Activated CD4-positive, alpha-beta T cell treated with anti-CD3 and anti-CD28 coated beads, Interleukin-2, amount 50 U/mL, for 16 hours (primary cell): ENCODE data around the gene GRIN1.

Experiments
- DNase-seq: peaks from one replicate; pipeline ENCODE4 v3.0.0-alpha.2; 2020

Gene GRIN1

DNA sequence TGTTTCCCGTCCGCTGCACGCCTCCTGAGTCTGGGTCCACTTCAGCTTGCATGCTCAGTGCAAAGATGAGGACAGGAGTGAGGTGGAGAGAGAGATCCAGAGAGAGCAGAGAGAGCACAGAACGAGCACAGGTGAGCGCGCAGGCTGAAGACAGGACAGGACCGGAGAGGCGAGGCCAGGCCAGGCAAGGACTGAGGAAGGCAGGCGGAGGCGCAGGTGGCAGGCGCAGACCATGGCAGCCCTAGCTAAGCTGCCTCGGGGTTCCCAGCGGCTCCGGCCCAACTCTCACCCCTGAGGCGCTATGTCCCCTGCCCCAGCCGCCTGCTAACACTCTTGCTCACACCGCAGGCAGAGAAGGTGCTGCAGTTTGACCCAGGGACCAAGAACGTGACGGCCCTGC lies 9.7 kb downstream of the GRIN1 start:
- no peak for DNase-seq

DNA sequence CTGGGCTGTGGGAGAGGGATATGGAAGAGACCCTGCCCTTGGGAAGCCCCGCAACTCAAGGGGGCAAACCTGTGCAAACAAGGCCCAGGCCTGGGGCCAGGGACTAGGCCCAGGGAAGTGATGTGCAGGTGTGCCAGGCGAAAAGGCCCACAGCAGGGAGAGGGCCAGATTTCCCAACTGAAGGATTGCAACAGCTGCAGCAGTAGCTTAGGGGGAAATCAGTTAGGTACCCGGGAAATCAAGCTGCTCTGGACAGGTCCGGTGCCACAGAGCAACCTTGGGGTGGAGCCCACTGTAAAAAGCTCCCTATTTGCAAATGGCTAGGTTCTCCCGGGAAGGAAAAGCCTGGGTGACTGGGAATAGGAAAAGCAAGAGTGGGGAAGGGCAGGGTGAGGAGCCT lies 10.4 kb downstream of the GRIN1 start:
- no peak for DNase-seq

DNA sequence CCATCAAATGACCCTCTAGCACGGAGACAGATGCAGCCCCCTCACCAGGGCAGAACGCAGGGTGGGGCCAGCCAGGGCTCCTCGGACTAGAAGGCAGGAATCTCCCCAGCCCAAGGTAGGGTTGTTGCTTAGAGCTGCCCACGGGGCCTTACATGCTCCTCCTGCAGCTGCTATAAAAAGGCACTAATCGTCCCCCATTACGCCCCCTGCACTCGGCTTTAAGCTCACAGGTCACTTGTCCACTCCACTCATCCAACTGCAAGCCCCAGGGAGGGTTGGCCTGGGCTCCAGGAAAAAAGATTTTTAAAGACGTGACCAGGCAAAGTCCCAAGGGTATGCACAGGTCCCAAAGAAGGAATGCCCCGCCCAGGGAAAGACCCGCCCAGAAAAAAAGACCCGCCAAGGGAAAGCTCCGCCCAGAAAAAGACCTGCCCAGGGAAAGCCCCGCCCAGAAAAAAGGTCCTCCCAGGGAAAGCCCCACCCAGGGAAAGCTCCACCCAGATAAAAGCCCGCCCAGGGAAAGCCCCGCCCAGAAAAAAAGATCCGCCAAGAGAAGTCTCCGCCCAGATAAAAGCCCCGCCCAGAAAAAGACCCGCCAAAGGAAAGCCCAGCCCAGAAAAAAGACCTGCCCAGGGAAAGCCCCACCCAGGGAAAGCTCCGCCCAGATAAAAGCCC lies 11.1 kb downstream of the GRIN1 start:
- peak; percentile 72 for DNase-seq

DNA sequence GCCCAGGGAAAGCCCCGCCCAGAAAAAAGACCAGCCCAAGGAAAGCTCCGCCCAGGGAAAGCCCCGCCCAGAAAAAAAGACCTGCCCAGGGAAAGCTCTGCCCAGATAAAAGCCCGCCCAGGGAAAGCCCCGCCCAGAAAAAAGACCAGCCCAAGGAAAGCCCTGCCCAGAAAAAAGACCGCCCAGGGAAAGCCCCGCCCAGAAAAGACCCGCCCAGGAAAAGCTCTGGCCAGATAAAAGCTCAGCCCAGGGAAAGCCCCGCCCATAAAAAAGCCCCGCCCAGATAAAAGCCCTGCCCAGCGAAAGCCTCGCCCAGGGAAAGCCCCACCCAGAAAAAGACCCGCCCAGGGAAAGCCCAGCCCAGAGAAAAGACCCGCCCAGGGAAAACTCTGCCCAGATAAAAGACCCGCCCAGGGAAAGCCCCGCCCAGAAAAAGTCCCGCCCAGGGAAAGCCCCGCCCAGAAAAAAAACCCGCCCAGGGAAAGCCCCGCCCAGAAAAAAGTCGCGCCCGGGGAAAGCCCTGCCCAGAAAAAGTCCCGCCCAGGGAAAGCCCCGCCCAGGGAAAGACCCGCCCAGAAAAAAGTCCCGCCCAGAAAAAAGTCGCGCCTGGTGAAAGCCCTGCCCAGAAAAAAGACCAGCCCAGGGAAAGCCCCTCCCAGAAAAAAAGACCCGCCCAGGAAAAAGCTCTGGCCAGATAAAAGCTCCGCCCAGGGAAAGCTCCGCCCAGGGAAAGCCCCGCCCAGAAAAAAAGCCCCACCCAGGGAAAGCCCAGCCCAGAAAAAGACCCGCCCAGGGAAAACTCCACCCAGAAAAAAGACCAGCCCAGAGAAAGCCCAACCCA lies 11.9 kb downstream of the GRIN1 start:
- DNase-seq: peak; percentile 82

DNA sequence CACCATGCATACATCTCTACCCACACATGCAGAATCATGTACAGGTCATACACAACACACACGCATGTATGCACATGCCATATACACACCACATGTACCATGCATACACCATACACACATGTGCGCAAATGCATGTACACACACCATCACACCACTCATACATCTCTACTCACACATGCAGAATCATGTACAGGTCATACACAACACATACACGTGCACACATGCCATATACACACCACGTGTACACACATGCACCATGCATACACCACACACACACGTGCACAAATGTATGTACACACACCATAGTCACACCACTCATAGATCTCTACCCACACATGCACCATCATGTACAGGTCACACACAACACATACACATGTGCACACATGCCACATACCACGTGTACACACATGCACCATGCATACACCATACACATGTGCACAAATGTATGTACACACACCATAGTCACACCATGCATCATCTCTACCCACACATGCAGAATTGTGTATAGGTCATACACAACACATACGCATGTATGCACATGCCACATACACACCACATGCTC lies 14.0 kb downstream of the GRIN1 start:
- no peak for DNase-seq

DNA sequence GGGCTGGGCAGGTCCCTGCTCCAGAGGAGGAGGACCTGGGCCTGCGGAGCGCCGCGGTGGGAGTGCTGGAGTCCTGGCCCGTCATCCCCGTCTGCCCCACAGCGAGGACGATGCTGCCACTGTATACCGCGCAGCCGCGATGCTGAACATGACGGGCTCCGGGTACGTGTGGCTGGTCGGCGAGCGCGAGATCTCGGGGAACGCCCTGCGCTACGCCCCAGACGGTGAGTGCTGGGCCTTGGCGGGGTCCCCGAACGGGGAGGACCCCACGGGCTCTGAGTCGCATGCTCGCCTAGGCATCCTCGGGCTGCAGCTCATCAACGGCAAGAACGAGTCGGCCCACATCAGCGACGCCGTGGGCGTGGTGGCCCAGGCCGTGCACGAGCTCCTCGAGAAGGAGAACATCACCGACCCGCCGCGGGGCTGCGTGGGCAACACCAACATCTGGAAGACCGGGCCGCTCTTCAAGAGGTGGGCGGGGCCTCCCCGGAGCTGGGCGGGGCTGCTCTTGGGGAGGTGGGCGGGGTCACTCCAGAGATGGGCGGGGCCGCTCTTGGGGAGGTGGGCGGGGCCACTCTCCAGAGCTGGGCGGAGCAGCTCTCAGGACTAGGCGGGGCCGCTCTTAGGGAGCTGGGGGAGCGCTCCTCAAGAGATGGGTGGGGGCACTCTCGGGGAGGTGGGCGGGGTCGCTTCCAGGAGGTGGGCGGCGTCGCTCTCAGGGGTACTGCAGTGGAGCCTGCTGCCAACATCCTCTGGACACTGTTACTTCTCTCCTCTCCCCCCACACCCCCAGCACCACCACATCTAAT lies 17.8 kb downstream of the GRIN1 start:
- peak; percentile 54 for DNase-seq

DNA sequence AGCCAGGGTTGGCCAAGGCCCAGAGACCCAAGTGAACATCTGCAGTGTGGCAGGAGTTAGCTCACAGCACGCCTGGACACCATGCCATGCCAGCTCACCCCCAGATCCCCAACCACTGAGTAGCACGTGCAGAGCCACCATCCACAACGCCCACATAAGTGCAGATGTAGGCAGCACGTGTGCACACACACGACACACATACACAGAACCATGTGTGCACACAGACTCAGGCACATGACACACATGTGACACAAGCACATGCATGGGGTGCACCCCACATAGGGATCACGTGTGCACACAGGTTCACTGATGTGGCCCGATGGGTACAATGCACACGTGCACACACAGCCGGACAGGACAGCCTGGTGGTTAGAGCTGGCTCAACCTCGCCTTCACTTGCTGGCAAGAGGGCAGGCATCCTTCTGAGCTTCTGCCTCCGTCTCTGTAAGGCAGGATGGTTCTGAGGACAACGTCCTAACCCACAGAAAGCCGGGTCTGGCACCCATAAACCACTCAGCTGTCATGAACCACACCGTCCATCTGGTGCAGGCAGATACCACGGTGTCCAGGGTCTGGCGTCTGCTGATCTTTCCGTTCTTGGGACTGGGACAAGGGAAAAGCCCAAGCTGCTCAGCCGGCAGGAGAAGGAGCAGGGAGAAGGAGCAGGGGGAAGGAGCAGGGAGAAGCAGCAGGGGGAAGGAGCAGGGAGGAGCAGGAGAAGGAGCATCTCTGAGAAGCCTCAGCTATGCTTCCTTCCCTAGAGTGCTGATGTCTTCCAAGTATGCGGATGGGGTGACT lies 18.9 kb downstream of the GRIN1 start:
- DNase-seq: no peak

DNA sequence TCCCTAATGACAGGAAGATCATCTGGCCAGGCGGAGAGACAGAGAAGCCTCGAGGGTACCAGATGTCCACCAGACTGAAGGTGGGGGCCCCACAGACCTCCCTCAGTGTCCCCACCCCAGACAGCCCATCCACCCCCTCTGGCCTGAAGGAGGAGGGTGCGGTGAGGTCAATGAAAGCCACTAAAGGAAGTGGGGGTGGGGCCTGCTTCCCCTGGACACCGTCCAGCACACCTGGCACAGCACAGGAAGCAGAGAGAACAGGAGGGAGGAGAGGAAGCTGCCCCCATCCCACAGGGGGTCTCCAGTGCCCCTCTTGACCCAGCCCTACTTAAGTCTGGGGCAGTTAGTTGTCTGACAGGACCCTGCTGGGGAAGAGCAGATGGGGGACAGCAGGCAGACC lies 19.7 kb downstream of the GRIN1 start:
- DNase-seq: no peak

DNA sequence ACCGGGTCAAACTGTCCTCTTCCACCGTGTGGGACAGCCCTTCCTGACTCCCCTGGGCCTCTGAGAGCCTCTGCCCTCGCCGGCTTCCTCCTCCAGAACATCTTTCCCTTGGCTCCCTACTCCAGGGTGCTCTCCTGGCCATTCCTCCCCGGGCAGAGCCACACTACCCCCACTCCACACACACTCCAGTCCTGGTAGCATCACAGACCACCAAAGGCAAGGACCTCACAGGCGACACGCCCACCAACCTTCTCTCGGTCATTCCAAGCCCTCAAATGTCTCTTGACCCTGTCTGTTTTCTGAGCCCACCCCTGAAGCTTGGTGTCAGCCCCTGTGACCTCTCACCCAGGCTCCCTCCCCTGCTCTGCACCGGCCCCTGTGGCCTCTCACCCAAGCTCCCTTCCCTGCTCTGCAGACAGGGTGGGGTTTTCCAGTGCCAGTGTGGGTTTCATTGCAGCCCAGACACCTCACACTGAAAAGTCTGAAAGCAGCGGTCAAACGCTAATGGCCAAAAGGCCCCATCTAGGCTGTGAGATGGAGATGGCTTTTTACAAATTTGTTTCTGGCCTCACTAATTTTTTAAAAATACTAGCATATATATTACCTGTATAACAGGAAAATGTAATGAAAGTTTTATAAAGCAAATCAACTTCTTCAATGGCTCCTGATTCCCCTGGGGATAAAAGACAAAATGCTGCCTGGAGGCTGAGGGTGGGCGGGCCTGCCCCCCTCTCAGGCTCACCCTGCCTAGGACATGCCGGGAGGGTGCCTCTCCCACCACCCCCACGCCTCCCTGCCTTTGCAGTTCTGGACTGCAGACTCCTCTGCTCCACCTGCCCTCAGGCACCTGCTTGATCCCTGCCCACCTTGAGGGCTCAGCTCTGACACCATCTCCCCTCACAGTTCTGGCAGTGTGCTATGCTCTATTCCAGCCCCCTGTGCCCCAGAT lies 20.4 kb downstream of the GRIN1 start:
- no peak for DNase-seq

DNA sequence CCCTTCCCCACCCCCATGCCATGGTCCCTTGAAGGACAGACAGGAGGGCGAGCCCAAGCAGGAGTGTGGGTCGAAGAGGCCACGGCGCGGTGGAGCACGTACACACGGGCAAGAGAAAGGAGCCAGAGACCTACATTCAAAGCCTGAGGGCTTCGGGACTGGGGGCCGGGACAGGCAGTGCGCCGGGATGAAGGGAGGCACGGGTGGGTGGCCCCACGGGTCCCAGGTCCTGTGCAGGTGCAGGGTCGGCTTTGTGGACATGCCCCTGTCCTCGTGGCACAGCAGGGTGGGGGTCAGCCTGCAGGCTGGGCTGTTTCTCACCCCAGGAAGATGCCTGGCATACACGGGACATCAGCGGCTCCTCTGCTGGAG lies 21.1 kb downstream of the GRIN1 start:
- no peak for DNase-seq

DNA sequence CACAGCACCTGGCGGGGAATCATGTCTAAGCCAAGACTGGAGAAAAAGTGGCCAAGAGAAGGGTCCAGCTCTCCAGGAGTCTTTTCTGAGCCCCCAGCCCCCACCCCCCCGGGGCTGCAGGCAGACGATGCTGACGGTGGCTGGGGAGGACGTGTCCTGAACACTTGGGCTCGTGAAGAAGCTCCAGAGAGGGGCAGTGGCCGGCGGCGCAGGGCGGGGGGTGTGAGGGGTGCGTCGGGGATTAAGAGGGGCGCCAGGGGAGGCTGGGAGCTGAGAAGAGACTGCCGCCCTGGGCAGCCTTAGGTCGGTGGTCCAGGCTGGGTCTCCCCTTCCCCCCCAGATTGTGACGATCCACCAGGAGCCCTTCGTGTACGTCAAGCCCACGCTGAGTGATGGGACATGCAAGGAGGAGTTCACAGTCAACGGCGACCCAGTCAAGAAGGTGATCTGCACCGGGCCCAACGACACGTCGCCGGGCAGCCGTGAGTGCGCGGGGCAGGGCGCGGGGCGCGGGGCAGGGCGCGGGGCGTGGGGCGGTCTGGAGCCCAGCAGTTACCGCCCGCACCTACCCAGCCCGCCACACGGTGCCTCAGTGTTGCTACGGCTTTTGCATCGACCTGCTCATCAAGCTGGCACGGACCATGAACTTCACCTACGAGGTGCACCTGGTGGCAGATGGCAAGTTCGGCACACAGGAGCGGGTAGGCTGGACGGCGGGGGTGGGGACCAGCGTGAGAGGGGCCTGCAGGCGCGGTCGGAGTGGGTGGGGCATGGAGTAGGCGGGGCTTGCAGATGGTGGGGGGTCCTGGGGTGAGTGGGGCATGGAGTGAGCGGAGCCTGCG lies 22.0 kb downstream of the GRIN1 start:
- no peak for DNase-seq

DNA sequence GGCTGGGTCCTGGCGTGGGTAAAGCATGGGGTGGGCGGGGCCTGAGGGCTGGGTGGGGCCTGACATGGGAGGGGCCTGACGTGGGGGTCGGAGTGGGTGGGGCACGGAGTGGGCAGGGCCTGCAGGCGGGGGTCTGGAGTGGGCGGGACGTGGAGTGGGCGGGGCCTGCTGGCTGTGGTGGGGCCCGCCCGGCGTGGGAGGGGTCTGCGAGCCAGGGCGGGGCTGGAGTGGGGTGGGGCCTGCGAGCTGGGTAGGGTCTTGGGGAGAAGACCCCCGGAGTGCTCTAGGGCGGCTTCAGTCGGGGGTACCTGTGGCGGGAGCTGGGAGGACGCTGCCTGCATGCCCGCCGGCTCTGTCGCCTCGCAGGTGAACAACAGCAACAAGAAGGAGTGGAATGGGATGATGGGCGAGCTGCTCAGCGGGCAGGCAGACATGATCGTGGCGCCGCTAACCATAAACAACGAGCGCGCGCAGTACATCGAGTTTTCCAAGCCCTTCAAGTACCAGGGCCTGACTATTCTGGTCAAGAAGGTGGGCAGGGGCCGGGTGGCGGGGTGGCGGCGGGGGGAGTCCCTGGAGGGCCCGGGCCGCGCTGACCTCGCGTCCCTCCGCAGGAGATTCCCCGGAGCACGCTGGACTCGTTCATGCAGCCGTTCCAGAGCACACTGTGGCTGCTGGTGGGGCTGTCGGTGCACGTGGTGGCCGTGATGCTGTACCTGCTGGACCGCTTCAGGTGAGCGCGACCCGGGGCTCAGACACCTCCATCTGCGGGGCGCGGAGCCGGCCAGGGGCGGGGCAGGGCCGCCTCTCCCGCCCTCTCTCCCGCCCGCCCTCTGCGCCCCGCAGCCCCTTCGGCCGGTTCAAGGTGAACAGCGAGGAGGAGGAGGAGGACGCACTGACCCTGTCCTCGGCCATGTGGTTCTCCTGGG lies 22.9 kb downstream of the GRIN1 start:
- DNase-seq: no peak

DNA sequence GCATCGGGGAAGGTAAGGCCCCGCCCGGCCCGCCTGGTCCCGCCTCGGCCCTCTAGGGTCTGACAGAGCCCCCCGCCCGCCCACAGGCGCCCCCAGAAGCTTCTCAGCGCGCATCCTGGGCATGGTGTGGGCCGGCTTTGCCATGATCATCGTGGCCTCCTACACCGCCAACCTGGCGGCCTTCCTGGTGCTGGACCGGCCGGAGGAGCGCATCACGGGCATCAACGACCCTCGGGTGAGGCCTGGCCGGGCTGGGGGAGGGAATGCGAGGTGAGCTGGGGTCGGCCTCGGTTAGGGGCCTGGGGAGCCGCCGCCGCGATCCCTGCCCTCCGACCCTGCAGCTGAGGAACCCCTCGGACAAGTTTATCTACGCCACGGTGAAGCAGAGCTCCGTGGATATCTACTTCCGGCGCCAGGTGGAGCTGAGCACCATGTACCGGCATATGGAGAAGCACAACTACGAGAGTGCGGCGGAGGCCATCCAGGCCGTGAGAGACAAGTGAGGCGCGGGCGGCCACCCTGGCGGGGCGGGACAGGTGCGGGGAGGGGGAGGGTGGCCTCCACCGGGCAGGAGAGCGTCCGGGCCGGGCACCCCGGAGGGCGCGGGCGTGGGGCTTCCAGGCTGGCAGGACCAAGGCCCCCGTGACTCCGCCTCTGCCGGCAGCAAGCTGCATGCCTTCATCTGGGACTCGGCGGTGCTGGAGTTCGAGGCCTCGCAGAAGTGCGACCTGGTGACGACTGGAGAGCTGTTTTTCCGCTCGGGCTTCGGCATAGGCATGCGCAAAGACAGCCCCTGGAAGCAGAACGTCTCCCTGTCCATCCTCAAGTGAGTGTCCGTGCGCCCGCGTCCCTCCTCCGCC lies 23.8 kb downstream of the GRIN1 start:
- DNase-seq: no peak

DNA sequence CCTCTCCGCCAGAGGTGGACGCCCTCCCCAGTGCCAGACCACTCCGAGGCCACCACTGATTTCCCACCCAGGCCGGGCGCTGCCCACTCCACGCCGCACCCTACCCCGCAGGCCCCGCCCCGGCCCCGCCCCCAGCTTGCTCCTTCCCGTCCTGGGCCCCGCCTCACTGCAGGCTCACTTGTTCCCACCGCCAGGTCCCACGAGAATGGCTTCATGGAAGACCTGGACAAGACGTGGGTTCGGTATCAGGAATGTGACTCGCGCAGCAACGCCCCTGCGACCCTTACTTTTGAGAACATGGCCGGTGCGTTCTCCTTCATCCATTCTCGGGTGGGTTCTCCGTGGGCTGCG lies 24.4 kb downstream of the GRIN1 start:
- DNase-seq: no peak

DNA sequence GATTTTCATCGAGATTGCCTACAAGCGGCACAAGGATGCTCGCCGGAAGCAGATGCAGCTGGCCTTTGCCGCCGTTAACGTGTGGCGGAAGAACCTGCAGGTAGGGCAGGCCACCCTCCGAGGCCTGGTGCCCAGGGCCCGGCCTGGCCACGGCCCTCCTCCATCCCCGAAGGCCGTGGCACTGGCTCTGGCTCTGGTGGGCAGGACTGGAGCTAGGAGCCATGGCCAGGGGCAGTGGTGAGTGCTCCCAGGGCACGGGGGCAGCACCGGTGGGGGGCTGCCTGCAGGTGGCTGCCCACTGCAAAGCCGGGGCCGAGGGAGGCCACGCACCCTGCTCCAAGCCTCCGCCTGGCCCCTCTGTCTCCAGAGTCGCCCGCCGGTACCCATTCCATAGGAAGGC lies 24.9 kb downstream of the GRIN1 start:
- DNase-seq: no peak

DNA sequence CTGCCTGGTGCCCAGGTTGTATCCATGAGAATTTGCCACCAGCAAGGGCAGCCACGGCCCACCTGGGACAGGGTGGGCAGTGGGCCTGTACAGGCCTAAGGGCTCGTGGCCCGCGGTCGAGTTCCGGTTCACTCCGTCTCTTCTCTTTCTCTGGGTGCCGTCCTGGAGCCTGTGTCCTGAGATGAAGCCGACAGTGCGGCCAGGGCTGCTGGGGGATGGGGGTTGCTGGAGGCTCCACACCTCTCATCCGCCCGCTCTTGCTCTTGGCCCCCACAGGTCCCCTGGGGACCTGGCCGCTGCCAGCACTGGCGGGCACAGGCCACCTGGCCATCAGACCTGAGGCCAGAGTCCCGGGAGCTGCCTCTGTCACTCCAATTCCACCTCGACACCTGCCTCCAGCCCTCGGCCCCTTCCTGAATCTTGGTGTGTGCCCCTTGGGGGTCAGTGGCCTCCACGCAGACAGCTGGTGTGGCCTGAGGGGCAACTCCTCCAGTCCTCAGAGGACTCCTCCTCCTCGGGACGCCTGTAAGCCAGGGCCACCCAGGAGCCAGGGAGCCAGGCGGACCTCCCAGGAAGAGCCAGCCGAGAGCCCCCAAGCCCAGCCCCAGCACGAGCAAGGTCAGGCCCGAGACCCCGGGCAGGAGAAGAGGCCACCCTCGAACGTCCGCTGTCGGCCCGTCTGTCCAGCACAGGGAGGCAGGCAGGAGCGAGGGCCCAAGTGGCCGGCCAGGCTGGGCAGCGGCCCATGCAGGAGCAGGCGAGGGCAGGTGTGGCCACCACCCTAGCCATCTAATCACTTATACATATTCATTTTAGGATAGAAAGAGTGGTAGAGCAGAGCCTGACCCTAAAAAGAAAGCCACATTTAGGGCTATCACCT lies 25.7 kb downstream of the GRIN1 start:
- no peak for DNase-seq

DNA sequence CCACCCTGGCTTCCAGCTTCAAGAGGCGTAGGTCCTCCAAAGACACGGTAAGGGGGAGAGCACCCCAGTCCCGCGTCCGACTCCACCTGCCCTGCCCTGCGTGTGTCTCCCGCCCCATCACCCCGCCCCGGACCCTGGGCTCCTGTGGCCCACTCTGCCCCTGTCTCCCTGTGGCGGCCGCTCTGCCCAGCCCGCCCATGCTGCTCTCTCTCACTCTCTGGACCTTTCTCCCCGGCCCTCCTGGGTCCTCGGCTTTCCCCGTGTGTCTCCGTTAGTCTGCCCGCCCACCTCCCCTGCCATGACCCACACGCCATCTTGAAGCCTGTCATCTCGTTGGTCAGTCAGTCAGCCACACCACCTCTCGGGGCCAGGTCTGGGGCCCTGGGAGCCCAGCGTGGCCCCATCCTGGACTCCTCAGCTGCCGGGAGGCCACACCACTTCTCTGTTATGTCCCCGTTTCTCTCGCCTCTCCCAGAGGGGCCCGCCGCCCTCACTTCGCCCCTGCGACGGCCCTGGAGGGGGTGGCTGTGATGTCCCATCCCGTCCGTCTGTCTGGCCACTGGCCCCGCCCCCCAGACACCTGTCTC lies 26.4 kb downstream of the GRIN1 start:
- DNase-seq: no peak
